Neural progenitor cell (in vitro differentiated cells): ENCODE measurements around the gene PACSIN2. TPM values are rescaled to one million over a fixed set of nuclear protein-coding genes. Genes with fewer than 3 reads are reported as not detected.

Experiments used
- DNase-seq: peaks from one replicate; pipeline ENCODE4 v3.0.0-alpha.2; 2016; ENCODE audit warnings: low spot score
- H2AFZ ChIP-seq: fragments of 200-600 bp; sonication (generic); replicated peaks from 2 replicates; pipeline ENCODE4 v1.6.1; 2016; ENCODE audit warnings: antibody characterized with exemption
- H3F3A ChIP-seq: fragments of 200-600 bp; sonication (generic); 2 replicates; pipeline ENCODE4 v1.6.1; 2016; ENCODE audit warnings: antibody characterized with exemption, low read depth
- H3K27ac ChIP-seq: fragments of 200-600 bp; sonication (generic); 2 replicates; pipeline ENCODE4 v1.5.1; 2016; ENCODE audit warnings: mild to moderate bottlenecking
- H3K27me3 ChIP-seq: fragments of 200-600 bp; sonication (generic); 2 replicates; pipeline ENCODE4 v1.6.1; 2016; ENCODE audit warnings: mild to moderate bottlenecking, moderate library complexity
- H3K36me3 ChIP-seq: fragments of 200-600 bp; sonication (generic); 2 replicates; pipeline ENCODE4 v1.5.1; 2016
- H3K4me1 ChIP-seq: fragments of 200-600 bp; sonication (generic); 2 replicates; pipeline ENCODE4 v1.6.1; 2016; ENCODE audit warnings: mixed run types
- H3K4me2 ChIP-seq: fragments of 200-600 bp; sonication (generic); 2 replicates; pipeline ENCODE4 v1.6.1; 2016
- H3K4me3 ChIP-seq: fragments of 200-600 bp; sonication (generic); 2 replicates; pipeline ENCODE4 v1.5.1; 2016
- H3K79me2 ChIP-seq: fragments of 200-600 bp; sonication (generic); 2 replicates; pipeline ENCODE4 v1.6.1; 2016; ENCODE audit warnings: low read depth
- H3K9ac ChIP-seq: fragments of 200-600 bp; sonication (generic); 2 replicates; pipeline ENCODE4 v1.6.1; 2016
- H3K9me3 ChIP-seq: fragments of 200-600 bp; sonication (generic); 2 replicates; pipeline ENCODE4 v1.5.1; 2016; ENCODE audit warnings: low read depth
- H4K20me1 ChIP-seq: fragments of 200-600 bp; sonication (generic); 2 replicates; pipeline ENCODE4 v1.6.1; 2016; ENCODE audit warnings: low read depth
- H3K27ac Mint-ChIP-seq: 3 replicates; pipeline ENCODE4 v1.8.0; 2021; ENCODE audit warnings: mixed read lengths
- H3K27me3 Mint-ChIP-seq: 2 replicates; pipeline ENCODE4 v1.8.0; 2022; ENCODE audit warnings: low read depth, mild to moderate bottlenecking, inconsistent platforms, moderate library complexity, mixed read lengths; ENCODE audit not compliant: insufficient read depth
- H3K36me3 Mint-ChIP-seq: 3 replicates; pipeline ENCODE4 v1.8.0; 2021; ENCODE audit warnings: mixed read lengths
- H3K4me1 Mint-ChIP-seq: 3 replicates; pipeline ENCODE4 v1.8.0; 2021; ENCODE audit warnings: mixed read lengths
- H3K4me3 Mint-ChIP-seq: 3 replicates; pipeline ENCODE4 v1.8.0; 2021; ENCODE audit warnings: mild to moderate bottlenecking, moderate library complexity, mixed read lengths
- H3K9me3 Mint-ChIP-seq: 3 replicates; pipeline ENCODE4 v1.8.0; 2020; ENCODE audit warnings: mixed read lengths
- CTCF ChIP-seq: fragments of 200-600 bp; sonication (generic); IDR thresholded peaks from 2 replicates; pipeline ENCODE4 v1.5.1; 2017; ENCODE audit warnings: antibody characterized with exemption, mild to moderate bottlenecking
- EZH2 ChIP-seq: fragments of 200-600 bp; sonication (generic); IDR thresholded peaks from 2 replicates; pipeline ENCODE4 v1.6.1; 2017; ENCODE audit warnings: antibody characterized with exemption, mild to moderate bottlenecking, moderate library complexity
- EZH2phosphoT487 ChIP-seq: fragments of 200-600 bp; sonication (generic); IDR thresholded peaks from 2 replicates; pipeline ENCODE4 v1.6.1; 2017; ENCODE audit warnings: antibody characterized with exemption
- total RNA-seq: library from RNA; depleted of rRNA; stranded (reverse); fragments of >200 nt; gene quantifications from 2 replicates; pipeline ENCODE4 v1.2.3, GENCODE V29; 2015; ENCODE audit warnings: low replicate concordance

Gene PACSIN2
- total RNA-seq, 1 donor from 2014 or later, result 38.1 TPM

- H3K9me3 Mint-ChIP-seq, result no peaks in the 10 kb centered on the region
- no peaks in the 10 kb centered on the region for H3K4me1 Mint-ChIP-seq
- peak; percentile 34 for DNase-seq
These were observed 38.2 kb upstream of the PACSIN2 start for GRCh38 chr22:43053176-43053575.

GRCh38 chr22:43050995-43051394, 36.0 kb upstream of the PACSIN2 start:
- Histone ChIP-seq H3K36me3 (no peaks in the 10 kb centered on the region), H2AFZ (no peak overlapping the region), H3K27me3 (no peaks in the 10 kb centered on the region), H3K79me2 (no peaks in the 10 kb centered on the region), H3K4me3 (no peak overlapping the region), H3K9me3 (no peaks in the 10 kb centered on the region), H4K20me1 (no peaks in the 10 kb centered on the region), H3K4me2 (no peak overlapping the region), H3F3A (no peaks in the 10 kb centered on the region), H3K9ac (no peak overlapping the region), H3K4me1 (no peaks in the 10 kb centered on the region), H3K27ac (no peak overlapping the region)
- no peak overlapping the region for H3K27ac Mint-ChIP-seq
- TF ChIP-seq EZH2, result no peak
- TF ChIP-seq CTCF, result peak; percentile 25
- no peak for TF ChIP-seq EZH2phosphoT487
- H3K9me3 Mint-ChIP-seq, result no peaks in the 10 kb centered on the region
- H3K4me3 Mint-ChIP-seq, result no peak overlapping the region
- DNase-seq, result peak; percentile 49
- no peaks in the 10 kb centered on the region for H3K4me1 Mint-ChIP-seq
- H3K27me3 Mint-ChIP-seq, result no peaks in the 10 kb centered on the region
- H3K36me3 Mint-ChIP-seq, result peaks cover 12% of the 10 kb centered on the region

More at GRCh38 chr22:43053176-43053575, 38.2 kb upstream of the PACSIN2 start:
- no peak overlapping the region for H3K27ac Mint-ChIP-seq
- no peak overlapping the region for H3K4me3 Mint-ChIP-seq
- no peaks in the 10 kb centered on the region for H3K36me3 ChIP-seq
- no peaks in the 10 kb centered on the region for H3F3A ChIP-seq
- H2AFZ ChIP-seq, result no peak overlapping the region
- no peaks in the 10 kb centered on the region for H3K27me3 Mint-ChIP-seq
- no peaks in the 10 kb centered on the region for H3K79me2 ChIP-seq
- no peaks in the 10 kb centered on the region for H3K9me3 ChIP-seq
- H3K36me3 Mint-ChIP-seq, result peaks cover 8% of the 10 kb centered on the region
- no peak overlapping the region for H3K4me3 ChIP-seq
- no peak overlapping the region for H3K27ac ChIP-seq
- H3K4me2 ChIP-seq, result no peak overlapping the region
- peak; percentile 40 for TF ChIP-seq CTCF
- TF ChIP-seq EZH2, result no peak
- no peaks in the 10 kb centered on the region for H4K20me1 ChIP-seq
- no peak overlapping the region for H3K9ac ChIP-seq
- no peaks in the 10 kb centered on the region for H3K27me3 ChIP-seq
- H3K4me1 ChIP-seq, result no peaks in the 10 kb centered on the region

DNA sequence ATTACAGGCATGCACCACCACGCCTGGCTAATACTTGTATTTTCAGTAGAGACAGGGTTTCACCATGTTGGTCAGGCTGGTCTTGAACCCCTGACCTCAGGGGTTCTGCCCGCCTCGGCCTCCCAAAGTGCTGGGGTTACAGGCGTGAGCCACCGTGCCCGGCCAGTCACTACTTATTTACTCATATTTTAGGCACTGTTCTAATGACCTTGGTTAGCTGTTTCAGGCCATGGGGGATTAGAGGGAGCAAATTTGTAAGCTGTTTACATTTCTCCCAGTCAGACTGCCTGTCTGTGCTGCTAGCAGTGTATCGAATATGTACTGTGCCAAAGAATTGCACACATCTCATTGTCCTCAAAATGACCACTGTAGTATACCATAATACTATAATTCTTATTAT, 32.7 kb upstream of the PACSIN2 start:
- Histone ChIP-seq H3K79me2 (no peaks in the 10 kb centered on the region), H3K27ac (no peak overlapping the region), H3K36me3 (no peaks in the 10 kb centered on the region), H3K9me3 (no peaks in the 10 kb centered on the region), H2AFZ (no peak overlapping the region), H3K4me2 (no peak overlapping the region), H3K9ac (no peak overlapping the region), H3K4me3 (no peak overlapping the region), H3F3A (no peaks in the 10 kb centered on the region), H3K27me3 (no peaks in the 10 kb centered on the region), H4K20me1 (no peaks in the 10 kb centered on the region), H3K4me1 (no peaks in the 10 kb centered on the region)
- Mint-ChIP-seq H3K9me3 (no peaks in the 10 kb centered on the region), H3K27ac (no peak overlapping the region), H3K36me3 (peaks cover 7% of the 10 kb centered on the region), H3K4me3 (no peak overlapping the region), H3K4me1 (peaks cover 6% of the 10 kb centered on the region), H3K27me3 (peaks cover 3% of the 10 kb centered on the region)
- no peak for DNase-seq
- TF ChIP-seq CTCF (no peak), EZH2phosphoT487 (no peak), EZH2 (no peak)
